ENCODE results near the gene CA10.

CA10 gene

DNA sequence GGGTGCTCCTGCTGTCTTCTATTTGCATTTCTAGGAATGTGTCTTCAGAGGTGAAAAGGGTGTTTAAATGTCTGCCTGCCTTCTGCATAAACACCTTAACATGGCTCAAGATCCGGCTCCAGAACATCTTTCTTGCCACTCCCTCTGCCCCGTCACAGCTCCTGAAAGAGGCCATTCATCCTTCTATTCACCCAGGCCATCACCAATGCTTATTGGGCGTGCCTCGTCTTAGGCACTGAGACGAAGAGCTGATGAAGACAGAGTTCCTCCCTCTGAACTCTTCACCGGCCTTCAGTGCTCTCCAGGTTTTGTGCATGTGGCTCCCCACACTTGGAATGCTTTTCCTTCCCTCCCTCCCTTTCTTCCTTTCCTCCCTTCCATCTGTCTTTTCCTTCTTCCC lies 511.4 kb downstream of the CA10 start:
- H2BK12ac ChIP-seq (ENCODE audit: low read length): no peak overlapping the region
- H3K4ac ChIP-seq (ENCODE audit: low read depth, low read length): no peak overlapping the region
- H3K4me3 ChIP-seq (ENCODE audit: low read depth, low read length): no peak overlapping the region
- H3K9ac ChIP-seq (ENCODE audit: low read length): no peak overlapping the region
- no peak overlapping the region for H3K4me2 ChIP-seq (ENCODE audit: low read length)
- H3K79me1 ChIP-seq (ENCODE audit: low read length): no peaks in the 10 kb centered on the region
- H4K91ac ChIP-seq (ENCODE audit: low read depth, low read length): no peak overlapping the region
- no peak overlapping the region for H2BK5ac ChIP-seq (ENCODE audit: low read depth, low read length, poor library complexity)
- no peaks in the 10 kb centered on the region for H3K4me1 ChIP-seq (ENCODE audit: control insufficient read depth in 1 of 2, insufficient read depth in 2 of 2, low read length in 2 of 2)
- no peak overlapping the region for H3K14ac ChIP-seq (ENCODE audit: low read length)
- DNase-seq: no peak
- H2AFZ ChIP-seq (ENCODE audit: insufficient read depth, low read length, poor library complexity): no peak overlapping the region
- H4K8ac ChIP-seq (ENCODE audit: low read depth, low read length): no peak overlapping the region
- H3K27ac ChIP-seq (ENCODE audit: low read depth, low read length): no peak overlapping the region
- no peak overlapping the region for H3K23ac ChIP-seq (ENCODE audit: low read length)
- H3K36me3 ChIP-seq (ENCODE audit: control insufficient read depth in 1 of 2, insufficient read depth in 2 of 2, low read length in 2 of 2): no peaks in the 10 kb centered on the region
- no peak overlapping the region for H2AK5ac ChIP-seq (ENCODE audit: low read length)
- H4K12ac ChIP-seq (ENCODE audit: low read depth, low read length): no peak overlapping the region
- no peaks in the 10 kb centered on the region for H3K79me2 ChIP-seq (ENCODE audit: control insufficient read depth, insufficient read depth, low read length, poor library complexity)
- H2BK120ac ChIP-seq (ENCODE audit: insufficient read depth, low read length, poor library complexity): no peak overlapping the region
- H3K27me3 ChIP-seq (ENCODE audit: insufficient read depth, low read length): no peaks in the 10 kb centered on the region
- no peak overlapping the region for H3K18ac ChIP-seq (ENCODE audit: low read length)
- no peaks in the 10 kb centered on the region for H3K9me3 ChIP-seq (ENCODE audit: insufficient read depth, low read depth, low read length)
- no CpG with 5 or more reads among the region's 6 CpGs for WGBS (ENCODE audit: extremely low coverage, insufficient coverage, insufficient read length)

DNA sequence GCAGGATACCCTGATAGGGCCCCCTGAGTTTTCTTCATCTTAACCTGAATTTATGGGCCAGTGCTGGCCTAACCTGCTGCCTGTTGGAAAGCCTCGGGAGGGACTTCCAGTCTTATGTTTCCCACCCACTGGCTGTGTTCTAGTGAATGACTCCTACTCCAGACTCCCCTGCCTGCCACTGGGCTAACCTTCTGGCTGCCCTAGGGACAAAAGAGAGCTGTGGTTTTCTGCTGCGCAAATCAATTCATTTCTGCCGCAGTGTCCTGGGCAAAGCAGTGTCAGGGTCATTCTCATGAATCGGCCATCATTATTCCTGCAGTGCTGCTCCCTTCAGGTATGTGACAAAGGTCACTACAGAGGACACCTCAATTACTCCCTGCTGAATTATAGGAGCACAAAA lies 512.0 kb downstream of the CA10 start:
- H3K9me3 ChIP-seq (ENCODE audit: insufficient read depth, low read depth, low read length): no peaks in the 10 kb centered on the region

DNA sequence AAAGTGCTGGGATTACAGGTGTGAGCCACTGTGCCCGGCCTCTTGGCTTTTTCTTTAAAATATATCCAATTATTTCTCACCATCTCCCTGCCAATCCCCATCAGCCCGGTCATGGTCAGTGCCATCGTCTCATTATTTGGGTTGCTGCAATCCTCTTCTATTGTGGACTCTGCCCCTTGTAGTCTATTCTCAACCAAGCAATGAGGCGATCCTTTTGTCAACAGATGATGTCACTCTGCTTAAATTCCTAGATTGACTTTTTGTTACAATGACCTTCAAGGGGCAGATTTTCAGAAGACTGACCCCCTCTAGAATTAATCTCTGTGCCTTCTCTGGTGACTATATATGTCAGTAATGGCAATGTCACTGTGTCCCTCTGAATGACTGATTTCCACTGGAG lies 513.5 kb downstream of the CA10 start:
- Histone ChIP-seq H3K36me3 (ENCODE audit: control insufficient read depth in 1 of 2, insufficient read depth in 2 of 2, low read length in 2 of 2) (no peaks in the 10 kb centered on the region), H3K27me3 (ENCODE audit: insufficient read depth, low read length) (no peaks in the 10 kb centered on the region), H2AFZ (ENCODE audit: insufficient read depth, low read length, poor library complexity) (no peak overlapping the region), H3K4me1 (ENCODE audit: control insufficient read depth in 1 of 2, insufficient read depth in 2 of 2, low read length in 2 of 2) (no peaks in the 10 kb centered on the region), H3K4me3 (ENCODE audit: low read depth, low read length) (no peak overlapping the region), H3K4ac (ENCODE audit: low read depth, low read length) (no peak overlapping the region), H4K91ac (ENCODE audit: low read depth, low read length) (no peak overlapping the region), H3K9me3 (ENCODE audit: insufficient read depth, low read depth, low read length) (no peaks in the 10 kb centered on the region), H2BK120ac (ENCODE audit: insufficient read depth, low read length, poor library complexity) (no peak overlapping the region), H3K4me2 (ENCODE audit: low read length) (no peak overlapping the region), H4K12ac (ENCODE audit: low read depth, low read length) (no peak overlapping the region), H3K18ac (ENCODE audit: low read length) (no peak overlapping the region), H3K27ac (ENCODE audit: low read depth, low read length) (no peak overlapping the region), H3K79me1 (ENCODE audit: low read length) (no peaks in the 10 kb centered on the region), H2BK12ac (ENCODE audit: low read length) (no peak overlapping the region), H3K23ac (ENCODE audit: low read length) (no peak overlapping the region), H3K14ac (ENCODE audit: low read length) (no peak overlapping the region), H2AK5ac (ENCODE audit: low read length) (no peak overlapping the region), H3K9ac (ENCODE audit: low read length) (no peak overlapping the region), H4K8ac (ENCODE audit: low read depth, low read length) (no peak overlapping the region), H2BK5ac (ENCODE audit: low read depth, low read length, poor library complexity) (no peak overlapping the region), H3K79me2 (ENCODE audit: control insufficient read depth, insufficient read depth, low read length, poor library complexity) (no peaks in the 10 kb centered on the region)
- DNase-seq: no peak
- no CpG with 5 or more reads among the region's 4 CpGs for WGBS (ENCODE audit: extremely low coverage, insufficient coverage, insufficient read length)

More for the DNA sequence above, 512.0 kb downstream of the CA10 start:
- H2BK120ac ChIP-seq (ENCODE audit: insufficient read depth, low read length, poor library complexity): no peak overlapping the region
- no peak overlapping the region for H3K23ac ChIP-seq (ENCODE audit: low read length)
- no peak overlapping the region for H3K27ac ChIP-seq (ENCODE audit: low read depth, low read length)
- H2AK5ac ChIP-seq (ENCODE audit: low read length): no peak overlapping the region
- no peak overlapping the region for H3K18ac ChIP-seq (ENCODE audit: low read length)
- no CpG with 5 or more reads among the region's 4 CpGs for WGBS (ENCODE audit: extremely low coverage, insufficient coverage, insufficient read length)
- H4K12ac ChIP-seq (ENCODE audit: low read depth, low read length): no peak overlapping the region
- H3K79me1 ChIP-seq (ENCODE audit: low read length): no peaks in the 10 kb centered on the region
- H3K9ac ChIP-seq (ENCODE audit: low read length): no peak overlapping the region
- no peak overlapping the region for H4K91ac ChIP-seq (ENCODE audit: low read depth, low read length)
- no peak overlapping the region for H3K4me2 ChIP-seq (ENCODE audit: low read length)
- H3K79me2 ChIP-seq (ENCODE audit: control insufficient read depth, insufficient read depth, low read length, poor library complexity): no peaks in the 10 kb centered on the region
- H3K4me3 ChIP-seq (ENCODE audit: low read depth, low read length): no peak overlapping the region
- H3K14ac ChIP-seq (ENCODE audit: low read length): no peak overlapping the region
- H2BK5ac ChIP-seq (ENCODE audit: low read depth, low read length, poor library complexity): no peak overlapping the region
- H2BK12ac ChIP-seq (ENCODE audit: low read length): no peak overlapping the region
- H4K8ac ChIP-seq (ENCODE audit: low read depth, low read length): no peak overlapping the region
- no peaks in the 10 kb centered on the region for H3K36me3 ChIP-seq (ENCODE audit: control insufficient read depth in 1 of 2, insufficient read depth in 2 of 2, low read length in 2 of 2)
- H3K4me1 ChIP-seq (ENCODE audit: control insufficient read depth in 1 of 2, insufficient read depth in 2 of 2, low read length in 2 of 2): no peaks in the 10 kb centered on the region
- H3K27me3 ChIP-seq (ENCODE audit: insufficient read depth, low read length): no peaks in the 10 kb centered on the region
- DNase-seq: no peak
- H3K4ac ChIP-seq (ENCODE audit: low read depth, low read length): no peak overlapping the region
- H2AFZ ChIP-seq (ENCODE audit: insufficient read depth, low read length, poor library complexity): no peak overlapping the region

DNA sequence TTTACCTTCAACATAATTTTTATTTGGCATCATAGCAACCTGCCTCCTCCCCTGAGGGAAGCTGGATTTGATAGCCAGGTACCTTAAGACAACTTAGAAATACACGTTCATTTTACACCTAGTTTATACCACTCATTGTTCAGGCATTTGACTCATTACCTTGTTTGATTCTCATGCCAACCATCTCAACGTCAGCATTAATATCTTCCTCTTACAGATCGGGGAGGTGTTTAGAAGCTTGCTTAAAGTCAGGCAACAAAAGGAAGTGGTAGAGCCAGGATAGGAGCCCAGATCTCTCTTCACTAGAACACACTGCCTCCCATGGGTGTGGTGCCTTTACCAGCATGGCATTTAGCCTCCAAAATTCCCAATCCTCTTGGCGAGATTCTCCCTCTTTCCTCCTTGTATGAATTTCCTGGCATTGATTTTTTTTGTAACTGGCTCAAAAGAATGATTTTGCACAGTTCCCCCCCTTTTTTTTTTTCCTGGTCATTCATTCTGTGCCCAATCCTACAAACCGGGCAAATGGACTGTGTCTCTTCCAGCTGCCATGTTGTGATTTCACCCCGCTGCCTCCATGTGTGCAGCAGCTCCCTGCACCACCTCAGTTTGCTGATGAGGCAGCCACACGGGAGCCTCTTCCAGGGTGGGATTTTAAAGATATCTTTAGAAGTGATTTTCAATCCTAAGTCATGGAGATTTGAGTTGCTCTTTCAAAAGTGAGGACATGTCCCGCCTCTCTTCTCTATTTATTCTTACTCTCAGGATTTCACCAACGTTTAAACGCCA lies 514.6 kb downstream of the CA10 start:
- H3K27ac ChIP-seq (ENCODE audit: low read depth, low read length): no peak overlapping the region
- no CpG with 5 or more reads among the region's 10 CpGs for WGBS (ENCODE audit: extremely low coverage, insufficient coverage, insufficient read length)
- no peak overlapping the region for H2AFZ ChIP-seq (ENCODE audit: insufficient read depth, low read length, poor library complexity)
- no peaks in the 10 kb centered on the region for H3K79me1 ChIP-seq (ENCODE audit: low read length)
- H3K18ac ChIP-seq (ENCODE audit: low read length): no peak overlapping the region
- no peak overlapping the region for H3K23ac ChIP-seq (ENCODE audit: low read length)
- no peak overlapping the region for H4K8ac ChIP-seq (ENCODE audit: low read depth, low read length)
- H3K9me3 ChIP-seq (ENCODE audit: insufficient read depth, low read depth, low read length): no peaks in the 10 kb centered on the region
- H3K79me2 ChIP-seq (ENCODE audit: control insufficient read depth, insufficient read depth, low read length, poor library complexity): no peaks in the 10 kb centered on the region
- no peak overlapping the region for H3K4ac ChIP-seq (ENCODE audit: low read depth, low read length)
- no peak overlapping the region for H4K91ac ChIP-seq (ENCODE audit: low read depth, low read length)
- no peak overlapping the region for H3K9ac ChIP-seq (ENCODE audit: low read length)
- H4K12ac ChIP-seq (ENCODE audit: low read depth, low read length): no peak overlapping the region
- no peak overlapping the region for H3K4me3 ChIP-seq (ENCODE audit: low read depth, low read length)
- no peak for DNase-seq
- no peak overlapping the region for H3K14ac ChIP-seq (ENCODE audit: low read length)
- no peak overlapping the region for H2BK12ac ChIP-seq (ENCODE audit: low read length)
- H3K4me1 ChIP-seq (ENCODE audit: control insufficient read depth in 1 of 2, insufficient read depth in 2 of 2, low read length in 2 of 2): no peaks in the 10 kb centered on the region
- no peak overlapping the region for H3K4me2 ChIP-seq (ENCODE audit: low read length)
- H2BK120ac ChIP-seq (ENCODE audit: insufficient read depth, low read length, poor library complexity): no peak overlapping the region
- H2AK5ac ChIP-seq (ENCODE audit: low read length): no peak overlapping the region
- H3K36me3 ChIP-seq (ENCODE audit: control insufficient read depth in 1 of 2, insufficient read depth in 2 of 2, low read length in 2 of 2): no peaks in the 10 kb centered on the region
- no peak overlapping the region for H2BK5ac ChIP-seq (ENCODE audit: low read depth, low read length, poor library complexity)
- H3K27me3 ChIP-seq (ENCODE audit: insufficient read depth, low read length): no peaks in the 10 kb centered on the region

All from trophoblast cell (in vitro differentiated cells and primary cell).